Stimulated activated CD4-positive, alpha-beta T cell treated with anti-CD3 and anti-CD28 coated beads, Interleukin-2, amount 100 ng/mL, for 4 hours (primary cell): ENCODE results near the gene TNNT1.
"Not testable (repeated sequence)": the region's sequence is repeated elsewhere in the genome, so short reads cannot be mapped to it uniquely, and the experiment has no call there.

Experiments used
- DNase-seq: peaks from one replicate; pipeline ENCODE4 v3.0.0-alpha.2; 2020; ENCODE audit warnings: low read depth

TNNT1 gene

DNA sequence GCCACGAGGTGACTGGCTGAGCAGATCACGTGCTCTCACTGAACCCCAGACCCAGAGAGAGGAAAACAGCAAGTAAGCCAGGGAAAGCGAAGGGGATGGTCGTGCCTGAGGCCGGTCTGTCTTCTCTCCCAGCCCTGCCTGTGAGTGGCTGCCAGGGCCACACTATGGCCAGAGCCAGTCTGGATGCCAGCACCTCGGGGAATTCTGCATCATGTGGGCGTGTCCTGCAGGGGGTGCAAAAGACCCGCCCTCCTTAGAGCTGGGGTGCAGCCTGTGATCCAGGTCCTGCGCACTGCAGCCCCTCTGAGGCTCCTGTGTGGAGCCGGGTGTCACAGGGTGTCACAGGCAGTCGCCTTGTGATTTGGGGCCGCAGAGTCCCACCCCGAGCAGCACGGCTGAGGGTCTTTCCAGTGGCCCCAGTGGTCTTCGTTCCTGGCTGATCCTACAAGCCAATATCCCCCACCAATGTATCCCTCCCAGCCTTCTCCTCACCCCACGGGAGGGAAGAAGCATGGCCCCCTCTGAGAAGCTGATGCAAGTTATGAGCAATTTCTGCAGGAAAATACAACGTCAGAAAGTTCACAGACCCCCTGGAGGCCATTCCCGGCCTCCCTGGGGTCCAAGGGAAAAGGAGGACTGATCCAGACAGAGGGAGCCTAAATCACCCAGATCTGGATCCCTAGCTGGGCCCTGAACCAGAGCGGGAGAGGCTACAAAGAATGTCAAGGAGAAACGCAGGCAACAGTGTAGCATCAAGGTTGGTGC lies 39.3 kb downstream of the TNNT1 start:
- no peak for DNase-seq

DNA sequence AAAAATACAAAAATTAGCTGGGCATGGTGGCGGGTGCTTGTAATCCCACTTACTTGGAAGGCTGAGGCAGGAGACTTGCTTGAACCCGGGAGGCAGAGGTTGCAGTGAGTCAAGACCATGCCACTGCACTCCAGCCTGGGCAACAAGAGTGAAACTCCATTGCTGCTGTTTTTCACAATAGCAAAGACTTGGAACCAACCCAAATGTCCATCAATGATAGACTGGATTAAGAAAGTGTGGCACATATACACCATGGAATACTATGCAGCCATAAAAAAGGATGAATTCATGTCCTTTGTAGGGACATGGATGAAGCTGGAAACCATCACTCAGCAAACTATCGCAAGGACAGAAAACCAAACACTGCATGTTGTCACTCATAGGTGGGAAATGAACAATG lies 41.8 kb downstream of the TNNT1 start:
- DNase-seq = not testable (repeated sequence)

DNA sequence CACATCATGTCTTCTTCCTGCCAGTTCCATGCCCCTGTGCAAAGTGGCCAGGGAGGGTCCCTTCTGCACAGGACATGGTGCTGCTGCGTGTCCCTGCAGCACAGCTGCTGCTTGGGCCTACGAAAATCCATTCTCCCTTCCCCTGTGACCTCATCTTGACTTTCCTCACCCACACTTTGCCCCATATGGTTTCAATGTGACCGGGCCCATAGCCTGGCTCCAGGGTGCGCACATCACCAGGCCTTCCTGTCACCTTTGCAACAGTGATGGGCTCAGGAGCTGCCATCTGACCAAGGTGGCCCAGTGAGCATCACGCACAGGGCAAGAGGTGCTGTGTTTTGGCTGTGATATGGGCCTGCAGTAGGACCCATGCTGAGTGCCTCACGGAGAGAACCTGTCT lies 42.4 kb downstream of the TNNT1 start:
- DNase-seq = no peak

DNA sequence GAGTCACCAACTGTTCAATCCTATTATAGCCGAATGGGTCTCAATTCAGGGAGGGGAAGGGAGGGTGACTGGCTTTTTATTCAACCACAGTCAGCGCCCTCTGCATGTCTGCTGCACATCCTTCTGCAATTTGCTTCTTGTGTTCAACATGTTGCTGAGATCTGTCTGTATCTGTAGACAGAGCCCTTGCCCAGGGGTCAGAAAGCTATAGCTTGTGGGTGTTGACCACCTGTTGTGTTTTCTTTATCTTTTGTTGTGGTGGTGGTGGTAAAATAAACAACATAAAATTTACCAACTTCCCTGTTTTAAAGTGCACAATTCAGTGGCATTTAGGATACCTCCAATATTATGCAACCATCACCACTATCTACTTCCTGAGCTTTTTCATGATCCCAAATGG lies 43.8 kb downstream of the TNNT1 start:
- no peak for DNase-seq

DNA sequence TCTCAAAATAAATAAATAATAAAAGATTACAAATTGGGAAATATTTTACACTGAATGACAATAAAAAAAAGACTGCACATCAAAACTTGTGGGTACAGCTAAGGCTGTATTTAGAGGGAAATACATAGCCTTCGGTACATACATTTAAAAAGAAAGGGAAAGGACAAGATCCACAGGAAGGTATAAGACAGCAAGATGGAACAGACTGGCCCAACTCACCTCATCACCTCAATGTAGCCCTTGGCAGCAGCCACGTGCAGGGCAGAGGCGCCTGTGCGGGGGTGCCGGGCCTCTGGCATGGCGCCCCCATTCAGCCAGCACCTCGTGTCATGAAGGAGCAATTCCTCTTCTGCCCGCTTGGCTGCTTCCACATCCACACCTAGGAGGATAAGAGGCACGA lies 45.8 kb downstream of the TNNT1 start:
- no peak for DNase-seq

DNA sequence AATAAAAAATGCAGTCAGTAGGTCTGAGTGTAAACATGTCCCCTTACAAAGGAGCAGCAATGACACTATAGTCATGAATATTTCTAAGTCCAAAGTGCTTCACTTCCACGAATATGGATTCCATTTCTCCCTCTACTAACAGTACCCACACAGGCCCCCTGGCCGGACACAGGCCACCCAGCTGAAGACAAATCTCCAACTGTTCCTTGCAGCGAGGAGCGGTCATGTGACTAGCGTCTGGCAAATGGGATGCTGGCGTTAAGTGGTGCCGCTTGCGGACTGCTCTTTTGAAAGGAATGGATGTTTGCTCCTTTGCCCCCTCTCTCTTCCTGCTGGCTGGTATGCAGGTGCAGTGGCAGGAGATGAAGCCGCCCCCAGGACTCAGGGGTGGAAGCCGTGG lies 47.7 kb downstream of the TNNT1 start:
- no peak for DNase-seq

DNA sequence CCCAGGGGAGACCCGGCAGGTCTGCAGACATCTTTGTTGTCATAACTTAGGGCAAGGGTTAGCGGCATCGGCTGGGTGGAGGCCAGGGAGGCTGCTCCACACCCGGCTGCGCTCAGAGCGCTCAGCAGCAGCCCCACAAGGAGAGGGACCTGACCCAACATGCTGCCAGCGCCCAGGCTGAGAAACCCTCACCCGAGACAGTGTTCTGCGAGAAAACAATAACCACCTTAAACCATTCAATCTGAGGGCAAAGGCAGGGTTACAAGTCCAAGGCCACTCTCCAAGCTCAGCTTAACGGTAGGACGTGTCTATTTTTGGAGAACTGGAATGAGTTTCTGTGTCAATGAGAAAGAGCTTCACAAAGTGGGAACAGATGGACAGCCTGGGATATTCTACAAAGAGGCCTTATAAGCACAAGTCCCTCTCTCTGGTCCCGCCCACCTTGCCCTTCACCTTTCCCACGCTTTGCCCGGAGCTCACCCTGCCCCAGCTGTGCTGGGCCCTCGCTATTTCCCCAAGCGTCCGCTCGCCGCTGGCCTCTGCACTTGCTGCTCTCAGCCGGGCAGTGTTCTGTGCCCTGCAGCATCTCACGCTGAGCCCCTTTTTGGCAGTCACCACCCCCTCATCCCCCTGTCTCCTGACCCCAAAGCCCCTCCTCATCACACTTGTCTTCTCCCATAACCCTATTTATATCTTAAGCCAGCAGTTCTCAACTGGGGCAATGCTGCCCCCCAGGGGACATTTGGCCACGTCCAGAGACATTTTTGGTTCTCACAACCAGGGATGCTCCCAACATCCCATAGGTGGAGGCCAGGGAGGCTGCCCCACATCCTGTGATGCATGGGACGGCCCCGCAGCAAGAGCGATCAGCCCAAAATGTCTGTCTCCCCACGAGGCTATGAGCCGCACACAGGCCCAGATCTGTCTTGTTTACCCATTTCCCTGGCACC lies 49.2 kb downstream of the TNNT1 start:
- DNase-seq = no peak

DNA sequence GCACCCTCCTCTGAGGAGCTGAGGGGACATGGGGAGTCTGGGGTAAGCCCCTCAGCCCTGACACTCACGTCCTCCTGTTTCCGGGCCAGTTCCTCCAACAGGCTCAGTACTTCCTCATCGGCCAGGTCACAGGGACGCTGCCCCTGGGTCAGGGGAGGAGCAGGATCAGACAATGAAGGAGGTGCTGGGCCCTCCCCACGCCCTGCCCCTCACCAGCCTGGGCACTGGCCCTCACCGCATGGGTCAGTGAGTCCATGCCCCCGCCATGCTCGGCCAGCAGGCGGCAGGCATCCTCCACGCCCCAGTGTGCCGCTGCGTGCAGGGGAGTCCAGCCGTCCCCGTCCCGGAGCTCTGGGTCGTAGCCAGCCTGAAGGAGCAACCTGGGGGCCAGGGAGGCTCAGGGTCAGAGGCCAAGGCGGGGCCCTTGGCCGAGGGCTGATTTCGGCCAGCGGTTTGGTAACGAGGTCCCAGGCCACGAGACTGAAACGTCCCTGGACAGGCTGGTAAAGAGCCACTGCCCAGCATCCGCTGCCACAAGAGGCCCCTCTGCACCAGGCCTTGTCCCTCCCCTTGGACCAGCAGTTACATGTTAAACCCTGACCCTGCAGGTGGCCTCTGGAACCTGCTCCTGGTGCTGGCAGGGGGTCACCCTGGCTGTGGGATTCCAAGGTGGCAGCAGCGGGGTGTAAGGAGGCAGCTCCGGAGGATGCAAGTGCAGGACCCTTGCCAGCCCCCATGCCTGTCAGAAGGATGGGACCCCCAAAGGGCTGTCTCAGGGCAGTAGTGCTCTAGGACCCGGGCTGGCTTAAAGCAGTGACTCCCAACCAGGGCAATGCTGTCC lies 50.1 kb downstream of the TNNT1 start:
- no peak for DNase-seq

DNA sequence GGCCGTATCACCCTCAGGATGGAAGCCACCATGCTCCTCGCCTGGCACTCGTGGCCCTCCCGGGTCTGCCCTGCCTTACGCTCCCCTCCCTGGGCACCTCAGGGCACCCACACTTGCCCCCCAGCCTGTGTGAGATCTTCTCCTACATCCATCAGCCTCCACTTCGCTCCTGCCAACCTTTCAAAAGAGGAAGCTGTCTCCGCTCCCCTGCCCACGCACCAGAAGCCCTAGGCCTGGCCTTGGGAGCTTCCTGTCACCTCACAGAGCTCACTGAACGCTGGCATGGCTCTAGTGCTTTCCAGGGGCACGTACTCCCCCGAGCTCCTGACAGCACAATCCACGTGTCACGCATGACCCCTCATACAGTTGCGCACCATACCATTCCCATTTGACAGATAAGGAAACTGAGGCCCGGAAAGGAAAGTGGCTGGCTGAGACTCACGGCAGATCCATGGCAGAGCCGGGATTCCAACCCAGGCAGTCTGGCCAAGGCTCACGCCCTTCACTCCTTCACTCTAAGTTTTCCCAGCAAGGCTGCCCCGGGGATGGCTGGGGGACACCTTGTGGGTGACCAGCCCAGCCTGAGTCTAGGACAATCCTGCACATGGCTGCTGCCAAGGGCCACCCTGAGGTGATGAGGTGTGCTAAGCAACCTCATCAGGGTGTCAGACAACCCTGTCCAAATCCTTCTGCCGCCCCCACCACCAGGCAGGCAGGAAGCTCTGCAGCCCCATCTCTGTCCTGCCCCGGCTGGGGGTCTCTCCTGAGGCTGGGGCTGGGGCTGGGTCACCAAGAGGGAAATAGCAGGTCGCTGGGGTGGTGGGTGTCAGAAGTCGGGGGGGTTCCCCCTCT lies 50.9 kb downstream of the TNNT1 start:
- DNase-seq = no peak

DNA sequence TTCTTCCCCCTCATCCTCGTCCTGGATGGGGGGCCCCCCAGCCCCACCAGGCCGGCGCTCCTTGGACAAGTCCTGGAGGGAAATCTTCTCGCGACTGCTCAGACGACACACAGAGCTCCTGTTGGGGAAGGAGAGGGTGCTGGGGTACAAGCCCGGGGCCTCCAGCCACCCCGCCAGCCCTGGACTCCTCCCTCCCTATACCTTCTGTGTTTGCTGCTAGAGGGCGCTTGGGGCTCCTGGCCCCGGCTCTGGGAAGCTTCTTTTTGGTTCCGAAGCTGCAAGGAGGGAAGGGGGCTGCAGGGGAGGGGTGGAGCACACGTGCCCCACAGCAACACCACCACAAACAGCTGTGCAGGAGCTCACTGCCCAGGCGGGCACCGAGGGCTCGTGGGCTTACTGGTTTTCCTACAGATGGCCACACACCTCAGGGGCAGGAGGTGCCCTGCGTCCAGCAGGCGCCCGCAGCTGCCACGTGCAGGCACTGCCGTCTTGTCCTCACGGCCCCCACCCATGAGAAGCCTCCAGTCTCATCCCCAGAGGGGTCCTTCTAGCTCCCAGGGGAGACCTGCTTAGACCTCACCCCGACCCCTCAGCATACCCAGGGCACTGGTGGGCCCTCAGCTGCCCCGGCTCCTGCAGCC lies 52.8 kb downstream of the TNNT1 start:
- no peak for DNase-seq

DNA sequence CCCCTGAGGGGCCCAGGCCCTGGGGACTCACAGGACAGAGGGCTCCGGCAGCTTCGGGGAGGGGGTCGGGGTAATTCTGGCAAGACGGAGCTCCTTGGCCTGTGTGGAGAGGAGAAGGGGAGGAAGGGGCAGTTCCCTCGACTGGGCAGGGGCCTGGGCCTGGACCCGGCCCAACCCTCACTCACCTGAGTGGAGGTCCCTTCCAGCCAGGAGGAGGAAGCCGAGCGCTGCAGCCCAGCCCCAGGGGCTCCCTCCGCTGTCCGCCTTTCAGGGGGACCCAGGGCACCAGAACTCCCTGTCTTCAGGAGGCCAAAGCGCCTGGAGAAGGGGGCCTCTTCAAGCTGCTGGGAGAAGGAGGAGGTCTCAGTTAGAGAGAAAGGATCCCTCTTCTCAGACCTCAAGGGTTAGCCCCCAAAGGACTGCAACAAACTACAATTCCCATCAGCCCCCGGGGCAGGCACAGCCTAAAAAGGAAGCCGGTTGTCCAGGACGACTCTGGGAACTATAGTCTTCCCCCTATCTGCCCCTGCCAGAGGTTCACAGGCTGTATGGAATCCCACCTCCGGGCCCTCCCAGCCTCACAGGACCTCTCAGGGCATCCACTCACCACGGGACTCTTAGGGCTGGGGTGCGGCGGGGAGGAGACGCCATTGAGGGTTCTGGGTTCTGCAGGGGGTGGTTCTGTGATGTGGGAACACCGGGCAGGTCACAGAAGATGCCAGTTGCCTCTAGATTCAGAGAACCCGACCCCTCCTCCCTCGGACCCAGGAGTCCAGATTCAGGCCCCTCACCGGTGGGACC lies 53.5 kb downstream of the TNNT1 start:
- DNase-seq = no peak

DNA sequence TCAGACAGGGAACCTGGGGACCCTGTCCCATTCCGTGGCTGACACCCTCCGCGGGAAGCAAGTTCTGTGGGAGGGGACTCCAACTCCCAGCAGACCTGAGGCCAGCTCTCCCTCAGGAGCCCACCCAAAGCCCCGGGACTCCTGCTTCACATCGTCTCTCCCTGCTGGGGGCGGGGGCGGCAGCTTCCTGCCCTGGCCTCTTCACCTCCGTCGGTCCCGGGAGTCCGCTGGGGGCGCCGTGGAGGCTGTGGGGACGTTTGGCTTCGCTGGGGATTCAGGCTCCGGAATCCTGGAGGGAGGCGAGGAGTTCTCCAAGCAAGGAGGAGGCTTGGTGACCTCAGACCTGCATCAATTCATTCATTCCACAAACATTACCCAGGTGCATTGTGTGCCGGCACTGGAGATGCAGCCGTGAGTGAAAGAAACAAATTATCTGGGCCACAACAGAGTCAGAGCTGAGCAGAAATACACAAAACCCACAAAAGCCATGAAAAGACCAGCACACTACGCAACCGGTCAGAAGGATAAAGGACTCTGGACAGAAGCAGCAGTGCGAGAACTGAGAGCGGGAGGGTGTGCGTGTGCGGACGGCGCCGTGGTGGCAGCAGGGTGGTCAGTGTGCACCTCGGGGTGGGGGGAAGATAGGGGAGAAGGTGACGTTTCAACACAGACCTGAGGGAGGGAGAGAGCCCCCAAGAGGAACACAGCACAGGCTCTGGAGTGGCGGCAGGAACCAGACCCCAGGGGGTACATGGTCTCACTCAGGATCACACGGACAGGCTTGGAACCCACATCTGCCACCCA lies 54.3 kb downstream of the TNNT1 start:
- no peak for DNase-seq

DNA sequence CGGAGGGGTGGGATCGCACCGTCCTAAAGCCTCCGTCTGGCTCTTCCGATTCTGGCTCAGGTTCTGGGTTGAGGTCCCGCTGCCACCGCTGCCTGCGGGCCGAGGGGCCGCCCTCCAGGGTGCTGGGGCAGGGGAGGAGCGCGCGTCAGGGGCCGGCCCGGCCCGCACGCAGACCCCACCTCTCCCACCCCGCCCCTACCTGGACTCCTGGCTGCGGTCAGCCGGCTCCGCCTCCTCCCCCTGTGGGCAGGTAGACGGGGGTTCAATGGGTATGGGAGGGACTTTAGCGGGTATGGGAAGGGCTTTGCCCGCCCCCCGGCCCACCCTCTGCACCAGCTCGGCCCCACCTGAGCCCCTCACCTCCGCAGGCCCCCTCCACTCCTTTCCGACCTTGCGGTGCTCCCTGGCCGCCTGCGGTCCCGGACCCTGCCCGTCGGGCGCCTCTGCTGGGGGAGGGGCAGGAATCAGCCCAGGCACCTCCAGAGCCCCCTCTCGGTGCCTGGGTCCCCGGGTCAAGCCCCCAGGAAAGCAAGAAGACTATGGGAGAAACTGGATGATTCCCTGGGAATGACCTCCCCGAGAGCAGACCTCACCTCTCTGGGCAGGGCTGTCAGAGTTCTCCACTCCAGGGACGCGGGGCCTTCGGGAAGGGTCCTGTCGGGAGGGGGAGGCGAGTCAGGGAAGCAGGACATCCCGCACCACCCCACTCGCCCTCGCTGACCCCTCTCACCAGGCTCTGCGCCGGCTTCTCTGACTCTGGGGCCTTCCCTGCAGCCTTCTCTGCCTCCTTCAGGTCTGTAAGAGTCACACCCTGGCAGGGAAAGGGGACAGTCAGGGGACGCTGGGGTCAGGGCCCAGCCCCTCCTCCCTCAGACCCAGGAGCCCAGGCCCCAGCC lies 56.3 kb downstream of the TNNT1 start:
- no peak for DNase-seq

DNA sequence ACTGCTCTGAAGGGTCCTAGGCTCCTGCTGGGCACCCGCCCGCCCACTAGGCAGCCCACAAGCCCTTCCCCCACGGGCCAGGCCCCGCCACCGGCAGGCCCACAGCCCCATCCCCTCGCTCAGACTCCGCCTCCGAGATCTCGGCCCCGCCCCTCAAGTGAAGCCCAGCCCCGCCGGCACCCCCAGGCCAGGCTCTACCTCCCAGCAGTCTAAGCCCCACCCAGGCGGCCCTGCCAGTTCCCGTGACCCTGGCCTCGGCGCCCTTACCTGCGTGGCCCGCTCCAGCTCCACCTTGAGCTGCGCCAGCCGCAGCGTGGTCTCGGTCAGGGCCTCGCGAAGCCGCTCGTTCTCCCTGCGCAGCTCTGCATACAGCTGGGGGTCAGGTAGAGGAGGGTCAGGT lies 57.1 kb downstream of the TNNT1 start:
- DNase-seq = no peak

DNA sequence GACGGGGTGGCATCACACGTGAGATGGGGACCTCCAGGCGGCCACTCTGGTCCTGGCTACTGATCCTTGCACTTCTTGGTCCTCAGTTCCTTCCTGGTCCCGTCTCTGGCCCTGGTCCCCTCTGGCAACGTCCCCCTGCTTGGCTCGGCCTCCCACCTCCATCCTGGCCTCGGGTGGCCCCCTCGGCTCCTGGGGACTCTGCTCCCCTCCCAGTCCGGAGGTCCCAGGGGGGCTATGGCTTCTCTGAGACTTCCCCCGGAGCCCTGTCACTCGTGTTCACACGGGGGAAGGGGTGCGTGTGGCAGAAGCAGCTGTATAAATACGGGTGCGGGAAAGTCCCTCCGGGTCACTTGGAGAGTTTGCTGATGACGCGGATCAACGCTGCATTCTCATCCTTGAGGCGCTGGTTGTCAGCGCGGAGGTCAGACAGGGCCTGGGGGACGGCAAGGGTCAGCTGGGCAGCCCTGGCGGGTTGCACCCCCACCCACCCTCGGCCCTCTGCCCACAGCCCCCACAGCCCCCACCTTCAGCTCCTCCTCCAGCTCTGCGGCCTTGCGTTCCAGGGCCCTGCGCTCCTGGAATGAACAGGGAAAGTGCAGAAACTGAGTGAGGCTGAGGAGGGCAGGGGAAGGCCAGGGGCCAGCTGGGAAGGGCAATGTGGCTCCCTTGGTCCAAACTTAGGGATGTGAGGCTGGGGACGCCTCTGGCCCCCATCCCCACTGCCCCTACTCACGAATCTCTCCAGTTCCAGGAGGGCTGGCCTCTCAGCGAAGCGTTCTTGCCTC lies 57.7 kb downstream of the TNNT1 start:
- no peak for DNase-seq

DNA sequence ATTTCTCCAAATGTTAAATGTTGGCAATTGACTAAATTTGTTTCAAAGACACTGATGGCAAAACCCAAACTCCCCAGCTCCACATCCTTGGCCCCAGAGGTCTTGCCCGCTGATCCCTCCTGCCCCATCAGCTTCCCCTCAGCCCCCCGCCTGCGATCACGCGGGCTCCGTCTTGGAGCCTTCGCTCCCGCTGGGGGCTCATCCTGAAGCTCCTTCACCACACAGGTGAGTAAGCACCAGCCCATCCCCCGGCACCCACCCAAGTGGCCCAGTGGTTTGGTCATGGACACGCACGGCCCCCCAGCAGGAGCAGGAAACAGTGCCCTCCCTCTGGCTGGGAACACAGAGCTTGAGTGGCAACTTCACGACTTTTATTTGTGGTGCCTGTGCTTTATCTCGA lies 58.4 kb downstream of the TNNT1 start:
- no peak for DNase-seq

DNA sequence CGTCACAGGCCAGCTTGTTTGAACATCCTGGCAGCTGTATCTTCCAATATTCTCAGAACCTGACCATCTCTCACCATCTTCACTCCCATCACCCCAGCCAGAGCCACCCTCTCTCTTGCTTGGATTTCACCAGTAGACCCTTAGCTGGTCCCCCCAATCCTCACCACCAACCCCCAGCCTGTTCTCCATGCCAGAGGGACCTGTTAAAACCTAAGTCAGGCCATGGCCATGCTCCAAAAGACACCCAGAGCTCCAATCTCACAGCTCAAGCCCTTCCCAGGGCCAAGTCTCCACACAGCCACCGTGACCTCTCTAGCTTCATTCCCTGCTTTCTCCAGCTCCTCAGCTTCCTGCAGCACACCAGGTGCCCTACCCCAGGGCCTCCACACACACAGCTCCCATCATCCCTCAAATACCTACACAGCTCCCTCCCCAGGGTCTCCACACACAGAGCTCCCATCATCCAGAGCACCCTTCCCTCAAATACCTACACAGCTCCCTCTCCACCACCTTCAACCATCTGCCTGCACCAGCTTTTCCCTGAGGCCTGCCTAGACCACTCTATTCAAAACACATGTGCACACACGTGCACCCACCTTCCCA lies 59.6 kb downstream of the TNNT1 start:
- DNase-seq = no peak
